ENCODE measurements around the gene ARPC2.
A peak's percentile ranks its signal among the peaks of the same experiment; 100 is the strongest.

ARPC2 gene

GRCh38 chr2:218281449-218281848 lies 64.5 kb downstream of the ARPC2 start:
- peak in 1 of 2 experiments; percentile 21 for DNase-seq (ENCODE audit: low read depth in 1 of 2, low spot score in 1 of 2)
- TF ChIP-seq JUND (IDR thresholded peaks at IDR 0.05; ENCODE audit: low read depth) = no peak

GRCh38 chr2:218282173-218282991 lies 65.4 kb downstream of the ARPC2 start:
- in situ Hi-C loops (cut with HindIII; ENCODE audit: low pct_unique_long_range_greater_than_20kb, low sequenced_read_pairs) = no loop called here
- peak; percentile 65 to 90 for DNase-seq (ENCODE audit: low read depth in 1 of 2, low spot score in 1 of 2)
- TF ChIP-seq JUND (IDR thresholded peaks at IDR 0.05; ENCODE audit: low read depth) = peak; percentile 11; the same call in 1 of the 2 replicates

More at GRCh38 chr2:218281449-218281848, 64.5 kb downstream of the ARPC2 start:
- in situ Hi-C loops (cut with HindIII; ENCODE audit: low pct_unique_long_range_greater_than_20kb, low sequenced_read_pairs) = no loop called here

GRCh38 chr2:218284106-218284811 lies 67.3 kb downstream of the ARPC2 start:
- DNase-seq (ENCODE audit: low read depth in 1 of 2, low spot score in 1 of 2) = peak in 1 of 2 experiments; percentile 50
- TF ChIP-seq JUND (IDR thresholded peaks at IDR 0.05; ENCODE audit: low read depth) = no peak
- in situ Hi-C loops (cut with HindIII; ENCODE audit: low pct_unique_long_range_greater_than_20kb, low sequenced_read_pairs) = no loop called here

- peak in 1 of 2 experiments; percentile 69 for DNase-seq (ENCODE audit: low read depth in 1 of 2, low spot score in 1 of 2)
- in situ Hi-C loops (cut with HindIII; ENCODE audit: low pct_unique_long_range_greater_than_20kb, low sequenced_read_pairs) = no loop called here
- no peak for TF ChIP-seq JUND (IDR thresholded peaks at IDR 0.05; ENCODE audit: low read depth)
Observed at GRCh38 chr2:218285604-218286003, 68.6 kb downstream of the ARPC2 start.

- in situ Hi-C loops (cut with HindIII; ENCODE audit: low pct_unique_long_range_greater_than_20kb, low sequenced_read_pairs) = no loop called here
Observed at GRCh38 chr2:218286570-218287459, 69.8 kb downstream of the ARPC2 start.

DNA sequence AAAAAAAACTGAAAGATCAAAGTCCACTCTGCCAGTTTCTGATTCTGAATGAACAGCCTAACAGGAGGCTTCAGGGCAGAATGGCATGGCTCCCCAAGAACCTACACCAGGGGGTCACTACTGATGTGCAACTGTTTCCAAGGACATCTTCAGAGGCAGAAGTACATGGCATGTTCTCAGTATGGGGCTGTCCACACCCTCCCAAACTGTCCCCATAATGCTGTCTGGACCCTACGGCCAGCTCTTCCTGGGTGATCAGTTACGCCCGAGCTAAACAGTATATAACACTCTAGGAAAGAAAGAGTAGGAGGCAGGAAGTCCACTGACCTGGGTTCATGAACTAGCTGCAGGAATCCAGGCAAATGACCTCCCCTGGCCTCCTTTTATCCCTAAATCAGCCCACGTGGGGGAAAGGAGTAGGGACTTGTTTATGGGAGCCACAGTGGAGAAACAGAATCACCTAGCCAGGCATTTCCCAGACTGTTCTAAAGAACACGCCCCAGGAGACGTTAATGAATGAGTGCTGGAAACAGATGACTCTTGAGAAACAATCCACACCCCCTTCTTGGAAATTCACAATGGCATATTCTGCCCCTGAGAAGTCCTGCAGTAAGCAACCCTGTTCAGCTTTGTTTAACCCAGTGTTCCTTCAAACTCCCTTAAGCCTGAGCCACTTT lies 72.8 kb downstream of the ARPC2 start:
- no peak for DNase-seq (ENCODE audit: low read depth in 1 of 2, low spot score in 1 of 2)
- TF ChIP-seq JUND (IDR thresholded peaks at IDR 0.05; ENCODE audit: low read depth) = no peak
- in situ Hi-C loops (cut with HindIII; ENCODE audit: low pct_unique_long_range_greater_than_20kb, low sequenced_read_pairs) = no loop called here

More at GRCh38 chr2:218286570-218287459, 69.8 kb downstream of the ARPC2 start:
- DNase-seq (ENCODE audit: low read depth in 1 of 2, low spot score in 1 of 2) = peak; percentile 70 to 90
- no peak for TF ChIP-seq JUND (IDR thresholded peaks at IDR 0.05; ENCODE audit: low read depth)

DNA sequence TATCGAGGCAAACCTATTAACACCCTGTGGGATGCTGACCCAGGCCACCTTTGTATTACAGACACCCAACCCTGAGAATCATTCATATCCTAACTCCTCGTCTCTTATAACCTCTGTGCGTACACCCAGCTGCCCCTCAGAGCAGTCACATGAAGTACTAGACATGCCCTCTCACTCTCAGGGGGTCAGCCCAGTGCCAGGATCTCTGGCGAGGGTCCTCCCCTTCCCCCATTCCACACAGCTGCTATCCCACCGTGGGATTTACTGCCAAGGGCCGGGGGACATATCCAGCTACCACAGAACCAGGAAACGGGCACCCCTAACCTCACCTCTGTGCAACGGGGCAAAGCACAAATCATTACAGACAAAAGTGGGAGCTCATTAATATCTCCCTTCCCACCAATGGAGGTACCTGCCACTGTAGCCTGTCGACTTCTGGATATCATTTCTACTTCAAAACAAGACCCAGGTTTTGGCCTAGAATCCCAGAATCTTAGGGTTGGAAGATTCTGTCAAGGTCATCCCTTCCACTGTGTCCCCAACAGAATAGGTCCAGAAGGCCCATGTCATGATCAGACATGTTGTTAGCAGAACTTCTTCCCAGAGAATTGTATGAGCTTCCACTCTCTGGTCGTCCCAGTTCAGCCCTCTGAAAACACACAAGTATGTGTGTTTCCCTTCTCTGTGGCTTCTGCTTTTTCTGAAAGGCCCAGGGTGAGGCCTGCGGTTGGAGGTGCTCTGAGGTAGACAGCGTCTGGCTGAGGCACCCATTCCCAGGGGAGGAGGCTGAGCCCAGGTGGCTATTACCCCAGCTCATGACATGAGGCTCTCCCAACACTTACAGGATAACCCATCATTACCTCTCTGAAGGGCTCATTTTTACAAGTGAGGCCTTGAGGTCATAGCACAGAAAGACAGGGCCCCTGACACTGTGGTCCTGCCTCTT lies 73.6 kb downstream of the ARPC2 start:
- no peak for DNase-seq (ENCODE audit: low read depth in 1 of 2, low spot score in 1 of 2)
- in situ Hi-C loops (cut with HindIII; ENCODE audit: low pct_unique_long_range_greater_than_20kb, low sequenced_read_pairs) = no loop called here

GRCh38 chr2:218291318-218292047 lies 74.5 kb downstream of the ARPC2 start:
- no peak for DNase-seq (ENCODE audit: low read depth in 1 of 2, low spot score in 1 of 2)
- TF ChIP-seq JUND (IDR thresholded peaks at IDR 0.05; ENCODE audit: low read depth) = no peak
- in situ Hi-C loops (cut with HindIII; ENCODE audit: low pct_unique_long_range_greater_than_20kb, low sequenced_read_pairs) = no loop called here

More for the DNA sequence above, 73.6 kb downstream of the ARPC2 start:
- TF ChIP-seq JUND (IDR thresholded peaks at IDR 0.05; ENCODE audit: low read depth) = no peak

DNA sequence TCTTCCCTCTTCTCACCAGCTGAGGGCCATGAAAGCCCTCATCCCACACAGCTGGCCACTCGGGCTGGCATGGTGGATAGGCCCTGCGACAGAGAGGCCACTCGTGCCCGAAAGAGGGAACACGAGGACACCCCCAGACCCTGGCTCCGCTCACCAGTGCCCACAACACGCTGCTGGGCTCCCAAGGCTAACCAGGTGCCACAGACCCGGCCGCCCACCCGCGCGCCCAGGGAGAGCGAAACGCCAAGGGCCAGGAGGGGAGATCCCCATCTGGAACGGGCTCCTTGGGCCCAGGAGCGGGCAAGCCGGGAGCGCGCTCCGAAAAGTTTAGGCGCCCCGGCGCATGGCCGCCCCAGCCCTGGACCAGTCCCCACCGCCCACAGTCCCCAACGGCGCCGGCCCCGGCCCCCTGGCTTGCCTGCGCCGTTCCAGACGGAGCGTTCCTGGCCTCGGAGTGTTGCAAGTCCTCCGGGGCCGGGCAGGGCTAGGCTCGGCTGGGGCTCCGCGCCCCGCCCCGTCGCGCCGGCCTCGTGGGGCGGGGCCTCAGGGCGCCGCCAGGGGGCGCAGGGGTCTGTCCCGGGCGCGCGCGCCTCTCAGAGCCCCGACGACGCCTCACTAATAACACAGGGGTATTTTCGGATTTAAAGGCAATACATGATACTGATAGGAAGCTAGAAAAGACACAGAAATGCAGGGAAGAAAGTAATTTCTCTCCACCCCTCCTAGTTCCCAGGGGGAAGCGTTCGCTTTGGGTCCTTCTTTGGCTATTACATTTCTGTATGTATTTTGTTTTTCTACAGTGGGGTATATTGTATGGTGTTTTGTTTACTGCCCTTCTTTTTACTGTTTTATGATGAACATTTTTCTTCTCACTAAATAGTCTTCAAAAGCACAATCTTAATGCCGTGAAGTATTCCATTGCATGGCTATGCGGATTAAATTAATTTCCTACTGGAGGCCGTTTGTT lies 75.3 kb downstream of the ARPC2 start, which contains the start of gene TMBIM1:
Gene TMBIM1, minus strand, starts transcription at position 456 of the 967 bp plus-strand sequence. CDS start 10,362 bp downstream, outside the sequence.
- in situ Hi-C loops (cut with HindIII; ENCODE audit: low pct_unique_long_range_greater_than_20kb, low sequenced_read_pairs) = no loop called here
- DNase-seq (ENCODE audit: low read depth in 1 of 2, low spot score in 1 of 2) = peak; percentile 65 to 72
- TF ChIP-seq JUND (IDR thresholded peaks at IDR 0.05; ENCODE audit: low read depth) = no peak

All from T47D (cell line).